HEK293 (cell line): Measurements from ENCODE around the gene ESR2.

Experiments used
- CTCF ChIA-PET: fragments of 350-600 bp; formaldehyde crosslinking; extraction: SDS; loops from one replicate; lab custom pipeline; 2021; ENCODE audit warnings: antibody characterized with exemption; lab: Yijun Ruan, JAX
- POLR2A ChIA-PET: fragments of 300-600 bp; formaldehyde crosslinking; extraction: SDS; loops from one replicate; lab custom pipeline; 2020; ENCODE audit warnings: antibody characterized with exemption, inconsistent platforms; lab: Yijun Ruan, JAX
- H3K27ac ChIP-seq: fragments of 200-500 bp; sonication (Bioruptor generic); 2 replicates; pipeline ENCODE4 v1.5.1; 2014; ENCODE audit warnings: low read depth, low read length, control low read depth, inconsistent platforms; ENCODE audit errors: extremely low read depth
- H3K36me3 ChIP-seq, 2 experiments: fragments of 200-500 bp in 1 of 2; sonication (Bioruptor generic) in 1 of 2; 1 replicate in 1 of 2; 2 replicates in 1 of 2; pipeline ENCODE4 v1.5.1; 2014 to 2017; ENCODE audit warnings: inconsistent platforms in 2 of 2, low read length in 2 of 2; ENCODE audit not compliant: control insufficient read depth in 2 of 2, insufficient read depth in 1 of 2
- H3K4me1 ChIP-seq: fragments of 200-500 bp; sonication (Bioruptor generic); 2 replicates; pipeline ENCODE4 v1.5.1; 2014; ENCODE audit warnings: mild to moderate bottlenecking, low read length, inconsistent platforms; ENCODE audit not compliant: control insufficient read depth, insufficient read depth
- H3K4me3 ChIP-seq: 2 replicates; pipeline ENCODE4 v1.5.1; 2011; ENCODE audit warnings: low read depth, mild to moderate bottlenecking, control low read depth, low read length, moderate library complexity
- H3K9me3 ChIP-seq: fragments of 200-500 bp; sonication (Bioruptor generic); 2 replicates; pipeline ENCODE4 v1.5.1; 2014; ENCODE audit warnings: low read depth, low read length, inconsistent platforms; ENCODE audit not compliant: control insufficient read depth, insufficient read depth
- ELK4 ChIP-seq: IDR thresholded peaks from 2 replicates; pipeline ENCODE4 v1.6.1; 2011; ENCODE audit warnings: mild to moderate bottlenecking, low read depth, low read length, borderline replicate concordance
- PRDM6 ChIP-seq: fragments of 450-650 bp; formaldehyde crosslinking; IDR thresholded peaks from 2 replicates; pipeline ENCODE4 v1.5.1; 2017; ENCODE audit warnings: missing biosample characterization, missing genetic modification characterization
- YY2 ChIP-seq: fragments of 450-650 bp; formaldehyde crosslinking; IDR thresholded peaks from 2 replicates; pipeline ENCODE4 v1.5.1; 2016; ENCODE audit warnings: missing biosample characterization, missing genetic modification characterization
- ZBTB17 ChIP-seq: fragments of 450-650 bp; formaldehyde crosslinking; IDR thresholded peaks from 2 replicates; pipeline ENCODE4 v1.5.1; 2016; ENCODE audit warnings: missing biosample characterization, missing genetic modification characterization
- ZEB2 ChIP-seq: fragments of 450-650 bp; formaldehyde crosslinking; IDR thresholded peaks from 2 replicates; pipeline ENCODE4 v1.5.1; 2016; ENCODE audit warnings: missing biosample characterization, missing genetic modification characterization
- ZNF138 ChIP-seq: fragments of 450-650 bp; formaldehyde crosslinking; IDR thresholded peaks from 2 replicates; pipeline ENCODE4 v1.5.1; 2016; ENCODE audit warnings: missing biosample characterization, missing genetic modification characterization, borderline replicate concordance
- ZNF155 ChIP-seq: fragments of 450-650 bp; formaldehyde crosslinking; IDR thresholded peaks from 2 replicates; pipeline ENCODE4 v1.5.1; 2016; ENCODE audit warnings: missing biosample characterization, missing genetic modification characterization
- ZNF174 ChIP-seq: fragments of 450-650 bp; formaldehyde crosslinking; IDR thresholded peaks from 2 replicates; pipeline ENCODE4 v1.5.0; 2017; ENCODE audit warnings: missing biosample characterization, mild to moderate bottlenecking, missing genetic modification characterization
- ZNF223 ChIP-seq: fragments of 450-650 bp; formaldehyde crosslinking; IDR thresholded peaks from 2 replicates; pipeline ENCODE4 v1.5.1; 2016; ENCODE audit warnings: missing biosample characterization, missing genetic modification characterization
- ZNF302 ChIP-seq: fragments of 450-650 bp; formaldehyde crosslinking; IDR thresholded peaks from 2 replicates; pipeline ENCODE4 v1.5.1; 2016; ENCODE audit warnings: missing biosample characterization, missing genetic modification characterization, low read depth
- ZNF341 ChIP-seq: fragments of 450-650 bp; formaldehyde crosslinking; IDR thresholded peaks from 2 replicates; pipeline ENCODE4; 2016; ENCODE audit warnings: low read depth, missing biosample characterization, missing genetic modification characterization
- ZNF423 ChIP-seq: fragments of 450-650 bp; formaldehyde crosslinking; IDR thresholded peaks from 2 replicates; pipeline ENCODE4 v1.5.1; 2016; ENCODE audit warnings: missing biosample characterization, missing genetic modification characterization
- ZNF621 ChIP-seq: fragments of 450-650 bp; formaldehyde crosslinking; IDR thresholded peaks from 2 replicates; pipeline ENCODE4 v1.5.1; 2017; ENCODE audit warnings: missing biosample characterization, missing genetic modification characterization
- ZNF701 ChIP-seq: fragments of 450-650 bp; formaldehyde crosslinking; IDR thresholded peaks from 2 replicates; pipeline ENCODE4 v1.5.1; 2016; ENCODE audit warnings: missing biosample characterization, missing genetic modification characterization
- ZNF747 ChIP-seq: fragments of 450-650 bp; formaldehyde crosslinking; IDR thresholded peaks from 2 replicates; pipeline ENCODE4 v1.5.1; 2016; ENCODE audit warnings: missing biosample characterization, missing genetic modification characterization
- TF ChIP-seq, protein P1 (sequence below): fragments of 450-650 bp; formaldehyde crosslinking; IDR thresholded peaks from 2 replicates; pipeline ENCODE4 v1.5.1; 2016; ENCODE audit warnings: missing biosample characterization, missing genetic modification characterization
- TF ChIP-seq, protein P2 (sequence below): fragments of 450-650 bp; formaldehyde crosslinking; IDR thresholded peaks from 2 replicates; pipeline ENCODE4 v1.5.1; 2016; ENCODE audit warnings: missing biosample characterization, missing genetic modification characterization

ESR2 gene

GRCh38 chr14:64195199-64195598 is 99.0 kb downstream of the ESR2 start:
- POLR2A ChIA-PET: no interaction called here
- peaks cover 3% of the 10 kb centered on the region; the same call in 1 of the 2 replicates for H3K4me1 ChIP-seq
- H3K4me3 ChIP-seq: no peak overlapping the region
- TF ChIP-seq PRDM6 (tag by site-specific recombination) (0 out of 2 replicates have a peak, but pooled peaks have one; percentile 19), ZNF747 (no peak)
- CTCF ChIA-PET: no interaction called here
- H3K27ac ChIP-seq: no peak overlapping the region
- H3K36me3 ChIP-seq: peaks cover 0 to 4% of the 10 kb centered on the region in 2 experiments; a peak in 1 of 3 replicates
- H3K9me3 ChIP-seq: no peaks in the 10 kb centered on the region

DNA sequence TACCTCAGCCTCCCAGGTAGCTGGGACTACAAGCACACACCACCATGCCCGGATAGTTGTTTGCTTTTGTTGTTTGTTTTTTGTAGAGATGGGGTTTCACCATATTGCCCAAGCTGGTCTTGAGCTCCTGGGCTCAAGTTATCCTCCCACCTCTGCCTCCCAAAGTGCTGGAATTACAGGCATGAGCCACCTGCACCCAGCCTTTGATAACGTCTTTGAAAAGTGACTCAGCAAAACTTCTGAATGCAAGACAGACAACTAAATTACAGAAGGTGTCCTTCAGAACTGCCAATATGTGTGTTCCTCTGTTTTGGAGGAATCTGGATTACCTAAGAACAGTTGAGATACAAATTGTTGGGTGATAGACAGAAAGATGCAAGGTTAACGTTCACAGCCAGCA is 99.8 kb downstream of the ESR2 start:
- Histone ChIP-seq H3K4me1 (no peaks in the 10 kb centered on the region), H3K36me3 (peaks cover 0 to 4% of the 10 kb centered on the region in 2 experiments; a peak in 2 of 3 replicates), H3K9me3 (no peaks in the 10 kb centered on the region), H3K4me3 (no peak overlapping the region), H3K27ac (no peak overlapping the region)
- TF ChIP-seq ZNF701 (tag by site-specific recombination): no peak
- TF ChIP-seq ZNF341: no peak
- no peak for TF ChIP-seq ZNF423
- POLR2A ChIA-PET: no interaction called here
- CTCF ChIA-PET: interaction anchor here (0.8 kb wide), 1 partner anchor 32 kb away, joined by 3 read pairs; no protein-coding TSS in a partner anchor

GRCh38 chr14:64193821-64194220 is 100.3 kb downstream of the ESR2 start:
- no peak overlapping the region for H3K27ac ChIP-seq

GRCh38 chr14:64191756-64192155 is 102.4 kb downstream of the ESR2 start:
- no peaks in the 10 kb centered on the region for H3K9me3 ChIP-seq
- H3K4me1 ChIP-seq: no peaks in the 10 kb centered on the region
- TF ChIP-seq ZEB2 (tag by site-specific recombination): no peak
- TF ChIP-seq ZBTB17 (tag by site-specific recombination): peak; percentile 59
- TF ChIP-seq, all 188 proteins: peak for 1
- Histone ChIP-seq H3K36me3 (peaks cover 0 to 12% of the 10 kb centered on the region in 2 experiments; a peak in 2 of 3 replicates), H3K4me3 (no peak overlapping the region), H3K27ac (no peak overlapping the region)
- ChIA-PET CTCF (no interaction called here), POLR2A (no interaction called here)

More at GRCh38 chr14:64193821-64194220, 100.3 kb downstream of the ESR2 start:
- ChIA-PET CTCF (interaction anchor here (0.8 kb wide), 1 partner anchor 32 kb away, joined by 3 read pairs; no protein-coding TSS in a partner anchor), POLR2A (no interaction called here)
- Histone ChIP-seq H3K36me3 (peaks cover 0 to 4% of the 10 kb centered on the region in 2 experiments; a peak in 2 of 3 replicates), H3K9me3 (no peaks in the 10 kb centered on the region), H3K4me1 (no peaks in the 10 kb centered on the region), H3K4me3 (no peak overlapping the region)
- TF ChIP-seq ZNF174 (tag by site-specific recombination) (no peak), ZNF302 (tag by site-specific recombination) (no peak), YY2 (tag by site-specific recombination) (no peak), ELK4 (no peak)

DNA sequence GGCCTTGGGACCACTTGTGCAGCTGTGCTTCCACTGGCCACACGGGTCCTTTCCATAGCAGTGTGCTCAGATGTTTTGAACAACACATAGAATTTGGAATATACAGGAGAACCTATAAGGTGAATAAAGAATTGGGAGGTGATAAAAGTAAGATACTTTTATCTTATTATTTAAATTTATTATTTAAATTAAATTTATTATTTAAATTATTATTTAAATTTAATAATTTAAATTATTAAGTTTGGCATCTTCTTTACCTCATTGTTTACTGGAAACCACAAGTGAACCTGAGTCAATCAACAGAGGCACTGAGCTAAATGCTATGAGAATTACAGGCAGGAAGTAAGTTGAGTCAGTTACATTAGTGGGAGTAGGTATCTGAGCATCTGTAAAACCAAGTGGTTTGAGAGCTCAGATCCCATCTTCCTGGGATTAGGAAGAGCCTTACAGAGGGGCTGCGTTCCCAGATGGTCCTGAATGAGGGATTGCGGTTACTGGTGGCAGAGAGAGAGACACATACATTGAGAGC is 103.1 kb downstream of the ESR2 start:
- ChIA-PET CTCF (interaction anchor here (0.7 kb wide), 1 partner anchor 14 kb away, joined by 3 read pairs; no protein-coding TSS in a partner anchor), POLR2A (interaction anchor here (0.6 kb wide), 1 partner anchor 815 kb away, joined by 3 read pairs; no protein-coding TSS in a partner anchor)
- Histone ChIP-seq H3K27ac (no peak overlapping the region), H3K4me3 (no peak overlapping the region), H3K9me3 (no peaks in the 10 kb centered on the region), H3K36me3 (peaks cover 0 to 17% of the 10 kb centered on the region in 2 experiments; a peak in 2 of 3 replicates), H3K4me1 (no peaks in the 10 kb centered on the region)
- TF ChIP-seq ZNF138 (tag by site-specific recombination): no peak
- no peak for TF ChIP-seq ZNF223 (tag by site-specific recombination)
- no peak for TF ChIP-seq ZNF621 (tag by site-specific recombination)
- TF ChIP-seq, protein P1, sequence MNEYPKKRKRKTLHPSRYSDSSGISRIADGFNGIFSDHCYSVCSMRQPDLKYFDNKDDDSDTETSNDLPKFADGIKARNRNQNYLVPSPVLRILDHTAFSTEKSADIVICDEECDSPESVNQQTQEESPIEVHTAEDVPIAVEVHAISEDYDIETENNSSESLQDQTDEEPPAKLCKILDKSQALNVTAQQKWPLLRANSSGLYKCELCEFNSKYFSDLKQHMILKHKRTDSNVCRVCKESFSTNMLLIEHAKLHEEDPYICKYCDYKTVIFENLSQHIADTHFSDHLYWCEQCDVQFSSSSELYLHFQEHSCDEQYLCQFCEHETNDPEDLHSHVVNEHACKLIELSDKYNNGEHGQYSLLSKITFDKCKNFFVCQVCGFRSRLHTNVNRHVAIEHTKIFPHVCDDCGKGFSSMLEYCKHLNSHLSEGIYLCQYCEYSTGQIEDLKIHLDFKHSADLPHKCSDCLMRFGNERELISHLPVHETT (tag by site-specific recombination): no peak
- TF ChIP-seq ZNF155 (tag by site-specific recombination): no peak
- TF ChIP-seq, protein P2, sequence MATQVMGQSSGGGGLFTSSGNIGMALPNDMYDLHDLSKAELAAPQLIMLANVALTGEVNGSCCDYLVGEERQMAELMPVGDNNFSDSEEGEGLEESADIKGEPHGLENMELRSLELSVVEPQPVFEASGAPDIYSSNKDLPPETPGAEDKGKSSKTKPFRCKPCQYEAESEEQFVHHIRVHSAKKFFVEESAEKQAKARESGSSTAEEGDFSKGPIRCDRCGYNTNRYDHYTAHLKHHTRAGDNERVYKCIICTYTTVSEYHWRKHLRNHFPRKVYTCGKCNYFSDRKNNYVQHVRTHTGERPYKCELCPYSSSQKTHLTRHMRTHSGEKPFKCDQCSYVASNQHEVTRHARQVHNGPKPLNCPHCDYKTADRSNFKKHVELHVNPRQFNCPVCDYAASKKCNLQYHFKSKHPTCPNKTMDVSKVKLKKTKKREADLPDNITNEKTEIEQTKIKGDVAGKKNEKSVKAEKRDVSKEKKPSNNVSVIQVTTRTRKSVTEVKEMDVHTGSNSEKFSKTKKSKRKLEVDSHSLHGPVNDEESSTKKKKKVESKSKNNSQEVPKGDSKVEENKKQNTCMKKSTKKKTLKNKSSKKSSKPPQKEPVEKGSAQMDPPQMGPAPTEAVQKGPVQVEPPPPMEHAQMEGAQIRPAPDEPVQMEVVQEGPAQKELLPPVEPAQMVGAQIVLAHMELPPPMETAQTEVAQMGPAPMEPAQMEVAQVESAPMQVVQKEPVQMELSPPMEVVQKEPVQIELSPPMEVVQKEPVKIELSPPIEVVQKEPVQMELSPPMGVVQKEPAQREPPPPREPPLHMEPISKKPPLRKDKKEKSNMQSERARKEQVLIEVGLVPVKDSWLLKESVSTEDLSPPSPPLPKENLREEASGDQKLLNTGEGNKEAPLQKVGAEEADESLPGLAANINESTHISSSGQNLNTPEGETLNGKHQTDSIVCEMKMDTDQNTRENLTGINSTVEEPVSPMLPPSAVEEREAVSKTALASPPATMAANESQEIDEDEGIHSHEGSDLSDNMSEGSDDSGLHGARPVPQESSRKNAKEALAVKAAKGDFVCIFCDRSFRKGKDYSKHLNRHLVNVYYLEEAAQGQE: no peak
